Measurements from ENCODE around the gene ZNF197. TPM values are rescaled to one million over a fixed set of nuclear protein-coding genes. Genes with fewer than 3 reads are reported as not detected.

The ZNF197 gene
- total and polyA plus RNA-seq, 2 of the 13 experiments (the other 11 are each of a cell fraction or from before 2014, with no cell fraction given), result 1.8 to 6.8 TPM

DNA sequence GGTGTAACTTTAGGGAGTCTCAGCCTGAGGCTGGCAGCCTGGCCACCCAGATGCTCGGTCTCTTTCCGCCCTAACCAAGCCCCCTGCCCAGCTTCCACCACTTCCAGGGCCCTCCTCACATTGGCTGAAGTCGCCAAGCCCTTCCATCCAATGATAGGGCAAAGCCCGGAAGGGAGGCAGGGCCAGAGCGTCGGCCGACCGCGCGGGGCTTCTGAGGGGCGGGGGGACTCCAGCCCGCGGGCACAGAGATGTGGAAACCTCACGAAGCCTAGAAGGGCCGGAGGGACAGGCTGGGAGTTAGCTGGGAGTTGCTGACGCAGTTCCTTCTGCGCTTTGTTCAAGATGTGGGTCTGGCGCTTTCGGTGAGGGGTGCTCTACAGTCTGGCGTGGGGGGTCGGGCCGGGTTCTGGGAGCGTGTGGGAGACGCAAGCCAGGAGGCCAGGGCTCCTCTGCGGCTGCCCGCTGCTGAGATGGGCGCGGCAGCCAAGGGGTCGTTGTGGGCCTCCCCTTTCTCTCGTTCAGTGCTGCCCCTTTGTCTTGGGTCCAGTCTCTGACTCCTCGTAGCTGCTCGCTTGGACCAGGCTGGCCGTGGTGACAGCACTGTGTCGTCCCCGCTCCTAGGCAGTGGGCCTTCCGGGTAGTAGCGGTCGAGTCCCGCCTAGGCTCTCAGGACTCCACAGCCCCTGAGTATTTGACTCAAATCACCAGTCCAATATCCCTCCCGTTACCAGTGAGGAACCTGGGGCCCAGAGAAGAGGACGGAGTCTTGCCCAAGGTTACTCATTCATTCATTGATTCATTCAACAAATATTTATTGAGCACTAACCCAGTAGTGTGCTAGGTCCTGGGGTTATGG is 40.0 kb upstream of the ZNF197 start, which contains the start of gene ZNF660:
Gene ZNF660, plus strand, starts transcription at position 319 of the 856 bp plus-strand sequence. CDS start 9,230 bp downstream, outside the sequence.
- intact Hi-C loops (cut with micrococcal nuclease; ENCODE audit: unreplicated experiment), result no loop called here
- Histone ChIP-seq H3K9ac (ENCODE audit: insufficient read depth, low read depth, low read length) (peak within 1 kb of the TSS; percentile 81), H3K27ac (ENCODE audit: extremely low read length, insufficient read depth, low read length) (peak within 1 kb of the TSS; percentile 65), H3K4me1 (ENCODE audit: insufficient read depth, low read length) (peaks cover 14% of the 10 kb centered on the region), H3K4me3 (replicated peaks in 1 of 3; ENCODE audit: insufficient read depth in 1 of 3, low read depth in 2 of 3, low read length in 3 of 3) (peak within 1 kb of the TSS; percentile 51 to 80 (median 77); a peak in 5 of 6 replicates), H3K4me2 (ENCODE audit: low read depth, low read length) (peak within 1 kb of the TSS; percentile 89), H3K9me3 (ENCODE audit: low read length) (no peaks in the 10 kb centered on the region), H3K36me3 (replicated peaks in 1 of 2; ENCODE audit: control insufficient read depth in 1 of 2, insufficient read depth in 2 of 2, low read length in 2 of 2) (peaks cover 0 to 3% of the 10 kb centered on the region in 2 experiments; a peak in 3 of 5 replicates), H4K20me1 (ENCODE audit: insufficient read depth, low read length) (no peaks in the 10 kb centered on the region), H3K27me3 (ENCODE audit: control insufficient read depth in 1 of 2, insufficient read depth in 2 of 2, low read length in 2 of 2) (no peaks in the 10 kb centered on the region), H3K79me2 (ENCODE audit: insufficient read depth, low read length) (no peaks in the 10 kb centered on the region), H2AFZ (ENCODE audit: low read length) (peak within 1 kb of the TSS; percentile 74)
- BruUV-seq (replicated peaks), result TSS peak; percentile 76
- POLR2A ChIA-PET, result interaction anchor here (0.8 to 2.2 kb wide), 7 partner anchors 11 to 318 kb away, joined by 3 to 12 read pairs (median 3); partner anchors contain the start of genes ZKSCAN7 and ZNF501
- no peak for FAIRE-seq
- CTCF ChIA-PET (ENCODE audit: low intra/inter-chr PET ratio, low total read pairs), result no interaction called here
- peak; percentile 96 for ATAC-seq
- in situ Hi-C loops (cut with HindIII; ENCODE audit: extremely low pct_ligation_motif_present, low pct_unique_long_range_greater_than_20kb), result no loop called here
- DNase-seq (ENCODE audit: low spot score), result peak; percentile 57
- WGBS (ENCODE audit: low lambda C conversion rate), result 29% methylated on average over 31 of the region's 41 CpGs
- no peak for TF ChIP-seq ARNTL (CRISPR knock-in tag; IDR thresholded peaks at IDR 0.05)
- TF ChIP-seq ZNF660 (CRISPR knock-in tag; IDR thresholded peaks at IDR 0.05; ENCODE audit: borderline replicate concordance, low read depth), result no peak
- TF ChIP-seq AHDC1 (CRISPR knock-in tag; IDR thresholded peaks at IDR 0.05; ENCODE audit: borderline replicate concordance), result 0 out of 2 replicates have a peak, but pooled peaks have one; percentile 35
- no peak for TF ChIP-seq ZNF615 (CRISPR knock-in tag; IDR thresholded peaks at IDR 0.05; ENCODE audit: borderline replicate concordance)
- TF ChIP-seq YEATS4 (CRISPR knock-in tag; IDR thresholded peaks at IDR 0.05; ENCODE audit: borderline replicate concordance), result peak; percentile 76; the same call in 1 of the 2 replicates
- TF ChIP-seq, protein P1, sequence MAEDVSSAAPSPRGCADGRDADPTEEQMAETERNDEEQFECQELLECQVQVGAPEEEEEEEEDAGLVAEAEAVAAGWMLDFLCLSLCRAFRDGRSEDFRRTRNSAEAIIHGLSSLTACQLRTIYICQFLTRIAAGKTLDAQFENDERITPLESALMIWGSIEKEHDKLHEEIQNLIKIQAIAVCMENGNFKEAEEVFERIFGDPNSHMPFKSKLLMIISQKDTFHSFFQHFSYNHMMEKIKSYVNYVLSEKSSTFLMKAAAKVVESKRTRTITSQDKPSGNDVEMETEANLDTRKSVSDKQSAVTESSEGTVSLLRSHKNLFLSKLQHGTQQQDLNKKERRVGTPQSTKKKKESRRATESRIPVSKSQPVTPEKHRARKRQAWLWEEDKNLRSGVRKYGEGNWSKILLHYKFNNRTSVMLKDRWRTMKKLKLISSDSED (CRISPR knock-in tag; IDR thresholded peaks at IDR 0.05), result no peak
- TF ChIP-seq HOXA7 (CRISPR knock-in tag; IDR thresholded peaks at IDR 0.05), result no peak
- TF ChIP-seq MAFG (CRISPR knock-in tag; IDR thresholded peaks at IDR 0.05), result no peak
- TF ChIP-seq ZSCAN31 (CRISPR knock-in tag; IDR thresholded peaks at IDR 0.05; ENCODE audit: low read depth), result no peak
- no peak for TF ChIP-seq ZBTB43 (CRISPR knock-in tag; conservative IDR thresholded peaks at IDR 0.05)
- TF ChIP-seq ZNF879 (CRISPR knock-in tag; IDR thresholded peaks at IDR 0.05), result no peak
- TF ChIP-seq ZNF343 (CRISPR knock-in tag; IDR thresholded peaks at IDR 0.05), result 0 out of 2 replicates have a peak, but pooled peaks have one; percentile 45
